ENCODE data around the gene SLC10A2. TPM values are rescaled to one million over a fixed set of nuclear protein-coding genes. Genes with fewer than 3 reads are reported as not detected.

Gene SLC10A2
- not detected for total RNA-seq
- not detected for polyA plus RNA-seq

- Histone ChIP-seq H3K9ac (ENCODE audit: low read depth in 1 of 2, low read length in 2 of 2) (no peak within 1 kb of the TSS), H3K27me3 (ENCODE audit: control insufficient read depth in 4 of 4, insufficient read depth in 4 of 4, low read length in 3 of 4) (no peaks in the 10 kb centered on the region), H3K4me1 (ENCODE audit: control insufficient read depth in 4 of 4, insufficient read depth in 4 of 4, low read length in 3 of 4) (no peaks in the 10 kb centered on the region), H3K27ac (ENCODE audit: low read depth in 1 of 2, low read length in 2 of 2) (no peak within 1 kb of the TSS), H3K4me3 (ENCODE audit: low read depth in 1 of 3, low read length in 3 of 3) (no peak within 1 kb of the TSS), H3K9me3 (ENCODE audit: control insufficient read depth in 4 of 4, low read length in 3 of 4) (no peaks in the 10 kb centered on the region), H3K36me3 (ENCODE audit: control insufficient read depth in 4 of 4, insufficient read depth in 3 of 4, low read depth in 1 of 4, low read length in 3 of 4) (no peaks in the 10 kb centered on the region)
- no peak for DNase-seq (ENCODE audit: low spot score)
- TF ChIP-seq MAX (IDR thresholded peaks at IDR 0.05) (no peak), ATF3 (IDR thresholded peaks at IDR 0.05) (no peak), EGR1 (IDR thresholded peaks at IDR 0.05; ENCODE audit: low read depth in 2 of 2) (no peak), REST (IDR thresholded peaks at IDR 0.05) (no peak), HNF4G (IDR thresholded peaks at IDR 0.05) (no peak), SP1 (IDR thresholded peaks at IDR 0.05) (no peak)
- WGBS, result 60% methylated on average over 9 of the region's 9 CpGs
Measured at GRCh38 chr13:103066079-103066780, at the start of gene SLC10A2. SLC10A2 (minus strand) TSS chr13:103066417; CDS start chr13:103066249, 168 bp downstream.

- DNase-seq (ENCODE audit: low spot score), result no peak
- Histone ChIP-seq H3K9ac (ENCODE audit: low read depth in 1 of 2, low read length in 2 of 2) (no peak overlapping the region), H3K36me3 (ENCODE audit: control insufficient read depth in 4 of 4, insufficient read depth in 3 of 4, low read depth in 1 of 4, low read length in 3 of 4) (no peaks in the 10 kb centered on the region), H3K27ac (ENCODE audit: low read depth in 1 of 2, low read length in 2 of 2) (no peak overlapping the region), H3K27me3 (ENCODE audit: control insufficient read depth in 4 of 4, insufficient read depth in 4 of 4, low read length in 3 of 4) (peaks cover 0 to 2% (median 0%) of the 10 kb centered on the region in 4 donors), H3K9me3 (ENCODE audit: control insufficient read depth in 4 of 4, low read length in 3 of 4) (no peaks in the 10 kb centered on the region), H3K4me3 (ENCODE audit: low read depth in 1 of 3, low read length in 3 of 3) (no peak overlapping the region), H3K4me1 (ENCODE audit: control insufficient read depth in 4 of 4, insufficient read depth in 4 of 4, low read length in 3 of 4) (no peaks in the 10 kb centered on the region)
- no peak for TF ChIP-seq HNF4A (conservative IDR thresholded peaks at IDR 0.05)
- TF ChIP-seq JUND (IDR thresholded peaks at IDR 0.05), result no peak
- TF ChIP-seq REST (IDR thresholded peaks at IDR 0.05), result no peak
- no peak for TF ChIP-seq MAX (IDR thresholded peaks at IDR 0.05)
- no peak for TF ChIP-seq SP1 (IDR thresholded peaks at IDR 0.05)
- no peak for TF ChIP-seq RAD21 (IDR thresholded peaks at IDR 0.05)
- no peak for TF ChIP-seq CTCF (IDR thresholded peaks at IDR 0.05; ENCODE audit: low read depth, low read length, missing input control)
- TF ChIP-seq ZBTB33 (IDR thresholded peaks at IDR 0.05), result no peak
- TF ChIP-seq EGR1 (IDR thresholded peaks at IDR 0.05; ENCODE audit: low read depth in 2 of 2), result no peak
- no peak for TF ChIP-seq GABPA (IDR thresholded peaks at IDR 0.05 in 1 of 2, conservative IDR thresholded peaks at IDR 0.05 in 1 of 2)
- TF ChIP-seq HNF4G (IDR thresholded peaks at IDR 0.05), result no peak
- WGBS, result 58% methylated on average over 3 of the region's 3 CpGs
Measured at GRCh38 chr13:103107580-103107979, 41.4 kb upstream of the SLC10A2 start.
